ENCODE measurements around the gene KCNQ1OT1.

- TF ChIP-seq, protein P1, sequence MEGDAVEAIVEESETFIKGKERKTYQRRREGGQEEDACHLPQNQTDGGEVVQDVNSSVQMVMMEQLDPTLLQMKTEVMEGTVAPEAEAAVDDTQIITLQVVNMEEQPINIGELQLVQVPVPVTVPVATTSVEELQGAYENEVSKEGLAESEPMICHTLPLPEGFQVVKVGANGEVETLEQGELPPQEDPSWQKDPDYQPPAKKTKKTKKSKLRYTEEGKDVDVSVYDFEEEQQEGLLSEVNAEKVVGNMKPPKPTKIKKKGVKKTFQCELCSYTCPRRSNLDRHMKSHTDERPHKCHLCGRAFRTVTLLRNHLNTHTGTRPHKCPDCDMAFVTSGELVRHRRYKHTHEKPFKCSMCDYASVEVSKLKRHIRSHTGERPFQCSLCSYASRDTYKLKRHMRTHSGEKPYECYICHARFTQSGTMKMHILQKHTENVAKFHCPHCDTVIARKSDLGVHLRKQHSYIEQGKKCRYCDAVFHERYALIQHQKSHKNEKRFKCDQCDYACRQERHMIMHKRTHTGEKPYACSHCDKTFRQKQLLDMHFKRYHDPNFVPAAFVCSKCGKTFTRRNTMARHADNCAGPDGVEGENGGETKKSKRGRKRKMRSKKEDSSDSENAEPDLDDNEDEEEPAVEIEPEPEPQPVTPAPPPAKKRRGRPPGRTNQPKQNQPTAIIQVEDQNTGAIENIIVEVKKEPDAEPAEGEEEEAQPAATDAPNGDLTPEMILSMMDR (IDR thresholded peaks at IDR 0.05), result no peak
- TF ChIP-seq POLR2AphosphoS5 (IDR thresholded peaks at IDR 0.05) (no peak), POLR2A (IDR thresholded peaks at IDR 0.05) (no peak)
These were observed 16.0 kb downstream of the KCNQ1OT1 start for GRCh38 chr11:2683806-2684205.
